Measurements from ENCODE around the gene PCDHB1.
A peak's percentile ranks its signal among the peaks of the same experiment; 100 is the strongest.

DNA sequence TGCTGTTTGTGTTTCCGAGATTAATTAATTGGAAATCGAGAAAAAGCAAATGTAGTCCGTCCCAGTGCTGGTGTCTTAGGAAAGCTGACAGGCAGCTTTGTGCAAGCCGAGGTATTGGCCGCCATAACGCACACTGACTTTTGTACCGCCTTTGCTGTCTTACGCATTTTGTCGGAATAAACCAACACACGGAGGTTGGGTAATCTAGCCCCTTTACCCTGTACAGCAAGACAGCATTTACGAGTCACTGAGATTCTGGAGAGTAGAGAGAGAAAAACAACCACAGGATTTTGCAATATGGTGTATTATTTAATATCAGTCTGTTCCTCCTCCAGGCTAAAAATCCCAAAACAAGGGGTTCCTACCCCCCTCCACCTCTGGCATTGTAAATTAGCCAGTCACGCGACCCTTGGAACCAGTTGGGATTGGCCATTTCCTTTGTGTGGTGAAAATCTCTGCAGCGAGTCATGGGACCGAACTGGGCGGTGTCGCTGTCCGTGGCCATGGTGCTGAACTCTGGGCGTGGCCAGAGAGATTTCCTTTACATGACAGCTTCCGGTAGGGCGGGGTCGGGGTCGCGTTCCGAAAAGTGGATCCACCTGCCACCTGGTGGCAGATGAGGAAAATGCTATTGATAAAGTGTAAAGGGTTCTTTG, 10.3 kb upstream of the PCDHB1 start:
- TF ChIP-seq, protein P1, sequence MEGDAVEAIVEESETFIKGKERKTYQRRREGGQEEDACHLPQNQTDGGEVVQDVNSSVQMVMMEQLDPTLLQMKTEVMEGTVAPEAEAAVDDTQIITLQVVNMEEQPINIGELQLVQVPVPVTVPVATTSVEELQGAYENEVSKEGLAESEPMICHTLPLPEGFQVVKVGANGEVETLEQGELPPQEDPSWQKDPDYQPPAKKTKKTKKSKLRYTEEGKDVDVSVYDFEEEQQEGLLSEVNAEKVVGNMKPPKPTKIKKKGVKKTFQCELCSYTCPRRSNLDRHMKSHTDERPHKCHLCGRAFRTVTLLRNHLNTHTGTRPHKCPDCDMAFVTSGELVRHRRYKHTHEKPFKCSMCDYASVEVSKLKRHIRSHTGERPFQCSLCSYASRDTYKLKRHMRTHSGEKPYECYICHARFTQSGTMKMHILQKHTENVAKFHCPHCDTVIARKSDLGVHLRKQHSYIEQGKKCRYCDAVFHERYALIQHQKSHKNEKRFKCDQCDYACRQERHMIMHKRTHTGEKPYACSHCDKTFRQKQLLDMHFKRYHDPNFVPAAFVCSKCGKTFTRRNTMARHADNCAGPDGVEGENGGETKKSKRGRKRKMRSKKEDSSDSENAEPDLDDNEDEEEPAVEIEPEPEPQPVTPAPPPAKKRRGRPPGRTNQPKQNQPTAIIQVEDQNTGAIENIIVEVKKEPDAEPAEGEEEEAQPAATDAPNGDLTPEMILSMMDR (IDR thresholded peaks at IDR 0.05) = peak; percentile 62 to 83 (median 70)
- peak; percentile 79 for TF ChIP-seq POLR2A (IDR thresholded peaks at IDR 0.05)
